Hematopoietic multipotent progenitor cell treated with erythropoietin and hydrocortisone succinate and interleukin-3 and kit ligand, for 15 days (in vitro differentiated cells): ENCODE data around the gene CCR9.

Source experiments
- DNase-seq: peaks from one replicate; pipeline ENCODE4 v3.0.0-alpha.2; 2015; ENCODE audit warnings: low spot score

The CCR9 gene

DNA sequence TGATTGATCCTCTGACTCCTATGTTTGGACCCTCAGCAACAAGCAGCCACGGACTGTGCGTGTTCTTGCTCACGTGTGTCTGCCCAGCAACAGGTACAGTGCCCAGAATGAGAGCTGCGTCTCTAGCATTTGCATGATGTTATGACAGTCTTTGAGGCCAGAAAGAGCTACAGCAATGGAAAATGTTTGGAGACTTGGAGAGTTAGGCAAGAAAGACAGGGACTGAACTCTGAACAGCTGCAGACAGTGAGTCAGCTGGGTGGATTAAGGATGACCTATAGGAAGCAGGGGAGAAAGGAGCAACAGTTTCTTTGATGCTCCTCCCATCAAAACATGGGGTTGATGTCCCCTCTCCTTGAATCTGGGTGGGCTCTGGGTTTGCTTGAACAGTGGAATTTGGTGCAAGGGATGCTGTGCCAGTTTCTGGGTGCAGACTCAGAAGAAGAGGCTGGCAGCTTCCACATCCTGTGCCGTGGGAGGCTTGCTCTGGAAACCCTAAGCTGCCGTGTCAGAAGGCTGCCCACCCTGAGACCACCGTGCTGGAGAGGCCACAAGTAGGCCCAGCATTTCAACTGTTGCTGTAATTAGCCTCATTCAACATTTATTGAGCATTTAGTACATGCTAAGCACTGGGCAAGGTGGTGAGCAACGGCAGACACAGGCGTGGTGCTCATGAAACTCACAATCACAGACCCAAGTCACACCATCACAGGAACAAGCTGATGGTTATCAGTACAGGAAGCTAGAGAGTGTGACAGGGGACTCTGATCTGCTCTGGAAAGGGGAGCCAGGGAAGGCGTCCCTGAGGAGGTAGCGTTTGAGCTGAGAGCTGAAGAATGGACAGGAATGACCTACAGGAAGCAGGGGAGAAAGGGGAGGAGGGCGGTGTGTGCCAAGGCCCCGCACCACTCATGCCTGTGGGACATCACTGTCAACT is 21.7 kb downstream of the CCR9 start:
- no peak for DNase-seq

DNA sequence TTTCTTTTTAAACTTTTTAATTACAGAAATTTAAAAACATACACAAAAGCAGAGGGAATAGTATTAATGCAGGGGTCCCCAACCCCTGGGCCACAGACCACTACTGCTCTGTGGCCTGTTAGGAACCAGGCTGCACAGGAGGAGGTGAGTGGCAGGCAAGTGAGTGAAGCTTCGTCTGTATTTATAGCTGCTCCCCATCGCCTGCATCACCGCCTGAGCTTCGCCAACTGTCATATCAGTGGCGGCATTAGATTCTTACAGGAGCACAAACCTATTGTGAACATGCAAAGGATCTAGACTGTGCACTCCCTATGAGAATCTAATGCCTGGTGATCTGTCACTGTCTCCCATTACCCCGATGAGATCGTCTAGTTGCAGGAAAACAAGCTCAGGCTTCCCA is 22.4 kb downstream of the CCR9 start:
- DNase-seq = no peak

DNA sequence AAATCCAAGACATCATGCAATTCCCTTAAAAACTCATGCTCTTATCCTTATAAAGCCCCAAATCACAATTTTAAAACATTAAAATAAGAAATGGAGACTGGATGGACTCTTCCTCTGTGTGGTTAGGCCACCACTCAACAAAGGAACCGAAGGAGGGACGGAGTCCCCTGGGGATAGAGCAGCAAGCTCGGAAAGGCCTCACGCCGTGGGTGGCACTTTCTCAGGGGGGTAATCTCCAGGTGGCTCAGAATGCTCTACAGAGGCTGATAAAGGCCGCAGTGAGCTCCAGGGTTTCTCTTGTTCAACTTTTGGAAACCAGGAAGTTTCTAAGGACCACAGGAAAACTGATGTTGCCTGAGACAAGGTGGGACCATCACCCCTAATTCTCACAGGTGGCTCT is 23.2 kb downstream of the CCR9 start:
- DNase-seq = no peak

- no peak for DNase-seq
Measured at GRCh38 chr3:45910892-45911291, 24.5 kb downstream of the CCR9 start.

- no peak for DNase-seq
Measured at GRCh38 chr3:45911511-45912226, 25.3 kb downstream of the CCR9 start.

- no peak for DNase-seq
Measured at GRCh38 chr3:45912435-45912834, 26.1 kb downstream of the CCR9 start.

- no peak for DNase-seq
Measured at GRCh38 chr3:45914362-45915058, 28.2 kb downstream of the CCR9 start.

DNA sequence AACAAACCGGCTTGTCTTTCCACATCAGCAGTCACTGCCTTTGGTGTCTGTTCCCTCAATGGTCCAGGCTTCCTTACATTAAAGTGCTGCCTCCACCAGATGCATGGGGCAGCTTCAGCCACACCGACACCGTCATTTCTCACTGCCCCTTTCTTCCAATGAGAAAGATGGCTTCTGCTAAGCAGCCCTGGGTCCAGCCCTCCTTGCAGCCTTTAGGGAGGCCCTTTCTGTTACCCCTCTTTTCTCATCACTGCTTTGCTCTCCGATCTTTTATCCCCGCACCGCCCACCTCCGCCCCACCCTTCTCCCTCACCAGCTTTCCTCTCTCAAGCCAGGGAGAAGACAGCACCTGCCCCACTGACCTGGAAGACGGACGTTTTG is 28.7 kb downstream of the CCR9 start:
- DNase-seq = no peak

DNA sequence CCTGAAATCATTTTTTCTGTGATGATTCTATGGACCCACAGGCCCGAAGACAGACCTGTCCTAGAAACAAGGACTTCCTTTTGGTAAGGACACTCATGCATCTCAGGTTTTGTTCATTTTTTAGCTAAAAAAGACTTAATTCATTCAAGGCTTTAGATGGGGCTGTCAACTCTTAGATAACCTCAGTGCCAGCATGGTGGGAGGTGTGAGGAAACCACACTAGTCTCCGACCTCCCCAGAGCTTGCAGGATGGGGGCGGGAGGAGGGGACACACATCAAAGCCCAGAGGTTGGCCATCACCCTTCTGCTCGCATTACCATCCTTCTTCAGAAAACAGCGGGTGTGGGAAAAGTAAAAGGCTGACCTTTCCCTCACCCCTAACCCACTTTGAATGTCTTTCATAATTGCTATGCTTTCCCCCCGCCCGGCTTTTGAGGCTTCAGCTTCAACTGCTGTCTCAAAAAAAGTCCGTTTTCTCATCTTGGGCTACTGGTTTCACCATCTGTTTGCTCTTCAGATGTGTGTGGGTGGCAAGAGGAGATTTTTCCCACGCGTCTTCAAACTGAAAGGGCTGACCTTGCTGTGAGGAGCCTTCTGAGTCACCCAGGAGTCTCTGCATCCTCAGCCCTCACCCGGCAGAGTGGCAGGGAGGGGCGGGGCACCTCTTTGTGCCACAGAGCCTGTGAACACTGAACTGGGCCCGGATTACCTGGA is 29.3 kb downstream of the CCR9 start:
- DNase-seq = no peak

- no peak for DNase-seq
Measured at GRCh38 chr3:45917146-45917898, 31.0 kb downstream of the CCR9 start.

GRCh38 chr3:45921158-45922038 is 35.1 kb downstream of the CCR9 start:
- DNase-seq = no peak

GRCh38 chr3:45922039-45922326 is 35.6 kb downstream of the CCR9 start:
- DNase-seq = no peak

DNA sequence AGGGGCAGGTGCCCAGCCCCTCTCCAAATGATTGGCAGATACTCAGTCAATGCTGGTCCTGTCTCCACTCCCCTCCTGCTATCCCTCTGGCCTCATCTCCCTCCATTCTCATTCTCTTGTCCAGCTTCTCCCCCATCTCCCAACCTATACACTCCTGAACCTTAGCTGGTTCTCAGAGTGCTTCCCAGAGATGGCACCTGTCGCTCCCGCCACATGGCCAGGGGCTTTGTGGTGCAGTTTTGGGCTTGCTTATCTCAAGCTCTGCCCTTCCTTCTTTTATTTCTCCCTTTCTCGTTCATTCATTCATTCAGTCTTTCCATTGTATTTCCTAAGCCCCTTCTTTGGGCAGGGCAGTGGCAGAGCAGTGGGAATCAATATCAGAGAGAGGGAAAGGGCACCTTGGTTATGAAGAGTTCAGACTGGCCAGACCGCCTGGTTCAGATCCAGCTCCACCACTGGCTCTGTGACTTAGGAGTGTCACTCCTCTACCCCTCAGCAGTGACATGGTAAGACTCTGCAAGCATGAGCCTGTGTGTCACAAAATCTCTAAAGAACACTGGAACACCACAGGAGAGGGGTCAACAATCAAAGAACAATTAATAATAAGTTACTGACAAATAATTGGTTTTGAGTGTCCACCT is 36.7 kb downstream of the CCR9 start:
- DNase-seq = no peak

DNA sequence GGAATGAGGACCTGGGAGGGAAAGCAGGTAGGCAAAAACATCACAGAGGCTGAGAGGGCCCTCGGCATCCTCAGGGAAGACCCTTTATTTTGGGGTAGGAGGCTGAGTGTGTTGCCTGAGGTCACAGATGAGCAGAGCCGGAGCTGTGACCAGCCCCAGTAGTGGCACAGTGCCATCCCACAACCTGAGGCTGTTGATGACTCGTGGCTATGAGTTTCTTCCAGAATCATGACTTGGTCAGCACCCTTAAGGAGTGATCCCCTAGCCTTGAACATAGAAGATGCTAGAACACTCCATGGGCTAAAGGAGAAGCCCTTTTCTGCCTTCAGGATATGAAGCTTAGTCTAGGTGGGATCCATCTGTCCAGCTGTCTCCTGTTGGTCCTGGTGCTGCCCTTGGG is 37.4 kb downstream of the CCR9 start:
- DNase-seq = no peak

DNA sequence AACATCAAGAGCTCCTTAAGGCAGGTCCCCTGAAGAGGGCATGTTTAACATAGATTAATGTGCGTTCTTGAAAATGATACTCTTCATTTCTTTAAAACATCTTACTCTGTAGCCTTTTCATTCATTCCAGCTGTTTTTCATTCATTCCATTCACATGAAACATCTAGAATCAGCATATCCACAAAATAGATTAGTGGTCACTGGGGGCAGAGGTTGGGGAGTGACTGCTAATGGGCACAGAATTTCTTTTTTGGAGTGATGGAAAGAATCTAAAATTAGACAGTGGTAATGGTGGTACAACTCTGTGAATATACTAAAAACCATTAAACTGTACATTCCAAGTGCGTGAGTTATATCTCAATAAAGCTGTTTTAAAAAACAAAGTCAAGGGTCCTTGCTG is 41.5 kb downstream of the CCR9 start:
- no peak for DNase-seq

GRCh38 chr3:45929042-45929679 is 42.8 kb downstream of the CCR9 start:
- peak; percentile 61 for DNase-seq

- DNase-seq = no peak
Measured at GRCh38 chr3:45931496-45931895, 45.2 kb downstream of the CCR9 start.

DNA sequence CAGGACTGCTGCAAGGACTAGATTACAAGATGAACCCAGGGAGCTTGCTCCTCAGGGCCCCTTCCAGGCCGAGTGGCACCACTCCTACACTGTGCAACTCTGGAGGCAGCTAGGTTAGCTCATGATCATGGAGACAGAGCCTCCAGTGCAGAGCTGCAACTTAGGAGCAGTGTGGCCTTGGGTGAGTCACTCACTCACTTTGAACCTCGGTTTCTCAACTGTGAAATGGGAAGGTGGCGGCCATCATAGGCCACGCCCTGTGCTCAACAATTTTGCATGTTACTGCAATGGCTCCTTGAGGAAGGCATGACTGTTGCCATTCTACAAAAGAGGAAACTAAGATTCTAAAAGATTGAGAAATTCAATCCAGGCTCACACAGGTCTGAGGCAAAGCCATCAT is 45.8 kb downstream of the CCR9 start:
- DNase-seq = no peak

DNA sequence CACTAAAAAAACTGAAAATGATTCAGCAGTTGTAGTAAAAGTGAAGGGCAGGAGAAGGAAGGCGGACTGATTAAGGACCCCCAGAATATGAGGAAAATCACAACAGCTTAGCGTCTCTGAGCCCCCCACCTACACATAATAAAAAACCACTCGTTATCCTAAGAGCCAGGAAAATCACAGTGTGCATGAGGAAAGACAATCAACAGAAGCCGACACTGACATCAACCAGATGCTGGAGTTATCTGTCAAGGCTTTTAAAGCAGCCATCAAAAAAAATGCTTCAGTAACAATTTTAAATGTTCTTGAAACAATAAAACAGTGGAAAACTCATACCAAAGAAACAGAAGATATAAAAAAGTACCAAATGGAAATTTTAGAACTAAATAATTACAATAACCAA is 47.2 kb downstream of the CCR9 start:
- DNase-seq = no peak

DNA sequence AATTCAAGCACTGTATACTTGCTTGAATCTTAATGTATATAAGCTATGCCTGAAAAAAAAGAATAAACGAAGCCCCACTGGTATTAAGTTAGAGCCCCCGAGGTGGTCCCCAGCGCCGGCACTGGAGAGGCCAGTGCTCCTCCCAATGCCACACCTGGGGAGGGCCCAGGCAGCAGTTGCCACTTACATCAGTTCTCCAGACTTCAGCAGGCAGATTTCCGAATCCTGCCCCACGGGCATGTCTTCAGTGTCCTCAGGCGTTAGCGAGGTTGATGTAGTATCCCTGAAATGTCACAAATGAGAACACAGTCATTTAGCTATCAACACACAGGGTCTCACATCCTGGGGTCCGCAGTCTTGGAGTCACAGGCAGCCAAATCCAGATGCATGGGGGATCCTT is 49.9 kb downstream of the CCR9 start:
- DNase-seq = no peak
